PC-9 (cell line): ENCODE data around the gene QRFPR. TPM values are rescaled to one million over a fixed set of nuclear protein-coding genes. Genes with fewer than 3 reads are reported as not detected.
"Not testable (repeated sequence)": the region's sequence is repeated elsewhere in the genome, so short reads cannot be mapped to it uniquely, and the experiment has no call there.

Experiments used
- BruUV-seq: library from RNA; stranded (reverse); fragments of 400-500 nt; replicated peaks from 2 replicates; lab custom pipeline; 2021; lab: Mats Ljungman, UMichigan
- CTCF ChIA-PET: fragments of 300-600 bp; sonication (Branson Sonifier 250); formaldehyde crosslinking; loops from one replicate; lab custom pipeline; 2022; ENCODE audit warnings: antibody characterized with exemption; lab: Charles Lee
- POLR2A ChIA-PET: fragments of 300-600 bp; sonication (Branson Sonifier 250); formaldehyde crosslinking; loops from one replicate; lab custom pipeline; 2022; ENCODE audit warnings: antibody characterized with exemption; ENCODE audit not compliant: unreplicated experiment; lab: Charles Lee
- DNase-seq, 2 experiments: peaks; one replicate each; pipeline versions ENCODE4 v3.0.0 to v3.0.0-alpha.2; 2015 to 2022; ENCODE audit warnings: mixed read lengths in 1 of 2
- H2AFZ ChIP-seq: fragments of 200-600 bp; sonication (generic); 2 replicates; pipeline ENCODE4 v1.8.1; 2017; ENCODE audit warnings: antibody characterized with exemption
- H3F3A ChIP-seq: fragments of 200-600 bp; sonication (generic); 2 replicates; pipeline ENCODE4 v1.8.1; 2017; ENCODE audit warnings: antibody characterized with exemption, mild to moderate bottlenecking, low read depth; ENCODE audit not compliant: insufficient read depth
- H3K27ac ChIP-seq: fragments of 200-600 bp; sonication (generic); 2 replicates; pipeline ENCODE4 v1.6.1; 2016; ENCODE audit warnings: mixed run types
- H3K27me3 ChIP-seq: fragments of 200-600 bp; sonication (generic); 2 replicates; pipeline ENCODE4 v1.6.1; 2016; ENCODE audit warnings: low read depth, mixed run types; ENCODE audit not compliant: insufficient read depth
- H3K36me3 ChIP-seq: fragments of 200-600 bp; sonication (generic); 2 replicates; pipeline ENCODE4 v1.6.1; 2016; ENCODE audit warnings: low read depth, mixed run types
- H3K4me1 ChIP-seq: fragments of 200-600 bp; sonication (generic); replicated peaks from 2 replicates; pipeline ENCODE4 v1.6.1; 2016; ENCODE audit warnings: mixed run types; ENCODE audit not compliant: insufficient read depth
- H3K4me2 ChIP-seq: fragments of 200-600 bp; sonication (generic); 2 replicates; pipeline ENCODE4 v1.6.1; 2017; ENCODE audit warnings: mixed run types
- H3K4me3 ChIP-seq: fragments of 200-600 bp; sonication (generic); 2 replicates; pipeline ENCODE4 v1.6.1; 2016; ENCODE audit warnings: mixed run types
- H3K79me2 ChIP-seq: fragments of 200-600 bp; sonication (generic); 2 replicates; pipeline ENCODE4 v1.6.1; 2017; ENCODE audit warnings: low read depth, mixed run types
- H3K9me2 ChIP-seq: fragments of 200-600 bp; sonication (generic); 2 replicates; pipeline ENCODE4 v1.8.1; 2017; ENCODE audit warnings: mild to moderate bottlenecking; ENCODE audit not compliant: insufficient read depth
- H3K9me3 ChIP-seq: fragments of 200-600 bp; sonication (generic); 2 replicates; pipeline ENCODE4 v1.8.1; 2016; ENCODE audit warnings: low read depth; ENCODE audit not compliant: insufficient read depth
- H4K20me1 ChIP-seq: fragments of 200-600 bp; sonication (generic); 2 replicates; pipeline ENCODE4 v1.8.1; 2017; ENCODE audit not compliant: insufficient read depth
- EZH2 ChIP-seq: fragments of 200-600 bp; sonication (generic); IDR thresholded peaks from 2 replicates; pipeline ENCODE4 v1.8.0; 2017; ENCODE audit warnings: antibody characterized with exemption, low read depth
- intact Hi-C: fragments of 100-400 bp; cut with micrococcal nuclease; formaldehyde crosslinking; loops from one replicate; pipeline ENCODE4 v1.10.0; 2022; ENCODE audit not compliant: unreplicated experiment
- total RNA-seq: library from RNA; stranded (reverse); gene quantifications from 2 replicates; pipeline ENCODE4 v1.2.3, GENCODE V29; 2021
- TF ChIP-seq, protein P1 (sequence below): fragments of 200-600 bp; sonication (generic); conservative IDR thresholded peaks from 2 replicates; pipeline ENCODE4 v1.6.1; 2017; ENCODE audit warnings: mixed run types, antibody characterized with exemption, mild to moderate bottlenecking, moderate library complexity

Gene QRFPR
- total RNA-seq, 1 experiment from 2014 or later: 0.28 TPM

DNA sequence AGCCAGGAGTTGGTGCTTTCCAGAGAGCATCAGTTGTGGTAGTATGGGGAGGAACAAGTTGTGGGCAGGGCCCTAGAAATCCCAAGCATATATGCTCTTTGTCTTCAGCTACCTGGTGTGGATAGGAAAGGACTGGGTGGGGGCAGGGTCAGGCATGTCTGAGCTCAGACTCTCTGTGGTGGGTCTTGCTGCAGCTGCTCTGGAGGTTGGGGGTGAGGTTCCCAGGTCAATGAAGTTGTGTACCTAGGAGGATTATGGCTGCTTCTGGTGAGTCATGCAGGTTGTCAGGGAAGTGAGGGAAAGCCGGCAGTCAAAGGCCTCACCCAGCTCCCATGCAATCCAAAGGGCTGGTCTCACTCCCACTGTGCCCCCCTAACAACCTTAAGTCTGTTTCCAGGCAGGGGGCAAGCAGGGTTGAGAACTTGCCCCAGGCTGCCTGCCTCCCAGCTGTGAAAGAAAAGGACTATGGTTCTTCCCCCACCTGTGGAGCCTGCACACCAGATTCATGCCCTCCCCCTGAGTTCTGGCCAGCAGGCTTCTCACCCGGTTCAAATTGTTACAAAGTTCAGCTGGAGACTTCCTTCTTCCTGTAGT is 30.4 kb upstream of the QRFPR start:
- H3K36me3 ChIP-seq: no peaks in the 10 kb centered on the region
- no peaks in the 10 kb centered on the region; the same call in 1 of the 2 replicates for H3K9me2 ChIP-seq
- peak overlapping the region; percentile 80 for H2AFZ ChIP-seq
- no peaks in the 10 kb centered on the region for H3F3A ChIP-seq
- TF ChIP-seq, protein P1, sequence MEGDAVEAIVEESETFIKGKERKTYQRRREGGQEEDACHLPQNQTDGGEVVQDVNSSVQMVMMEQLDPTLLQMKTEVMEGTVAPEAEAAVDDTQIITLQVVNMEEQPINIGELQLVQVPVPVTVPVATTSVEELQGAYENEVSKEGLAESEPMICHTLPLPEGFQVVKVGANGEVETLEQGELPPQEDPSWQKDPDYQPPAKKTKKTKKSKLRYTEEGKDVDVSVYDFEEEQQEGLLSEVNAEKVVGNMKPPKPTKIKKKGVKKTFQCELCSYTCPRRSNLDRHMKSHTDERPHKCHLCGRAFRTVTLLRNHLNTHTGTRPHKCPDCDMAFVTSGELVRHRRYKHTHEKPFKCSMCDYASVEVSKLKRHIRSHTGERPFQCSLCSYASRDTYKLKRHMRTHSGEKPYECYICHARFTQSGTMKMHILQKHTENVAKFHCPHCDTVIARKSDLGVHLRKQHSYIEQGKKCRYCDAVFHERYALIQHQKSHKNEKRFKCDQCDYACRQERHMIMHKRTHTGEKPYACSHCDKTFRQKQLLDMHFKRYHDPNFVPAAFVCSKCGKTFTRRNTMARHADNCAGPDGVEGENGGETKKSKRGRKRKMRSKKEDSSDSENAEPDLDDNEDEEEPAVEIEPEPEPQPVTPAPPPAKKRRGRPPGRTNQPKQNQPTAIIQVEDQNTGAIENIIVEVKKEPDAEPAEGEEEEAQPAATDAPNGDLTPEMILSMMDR: no peak
- TF ChIP-seq EZH2: no peak
- intact Hi-C loops: no loop called here
- ChIA-PET CTCF (no interaction called here), POLR2A (no interaction called here)
- no TSS peak for BruUV-seq
- DNase-seq: peak in 1 of 2 experiments; percentile 6
- peak overlapping the region; percentile 20; the same call in 1 of the 2 replicates for H3K4me3 ChIP-seq
- H3K4me2 ChIP-seq: peak overlapping the region; percentile 57
- H3K27ac ChIP-seq: peak overlapping the region; percentile 22; the same call in 1 of the 2 replicates
- no peaks in the 10 kb centered on the region for H3K79me2 ChIP-seq
- no peaks in the 10 kb centered on the region for H3K27me3 ChIP-seq
- no peaks in the 10 kb centered on the region for H4K20me1 ChIP-seq
- peaks cover 6% of the 10 kb centered on the region; the same call in 1 of the 2 replicates for H3K9me3 ChIP-seq
- peaks cover 13% of the 10 kb centered on the region for H3K4me1 ChIP-seq

DNA sequence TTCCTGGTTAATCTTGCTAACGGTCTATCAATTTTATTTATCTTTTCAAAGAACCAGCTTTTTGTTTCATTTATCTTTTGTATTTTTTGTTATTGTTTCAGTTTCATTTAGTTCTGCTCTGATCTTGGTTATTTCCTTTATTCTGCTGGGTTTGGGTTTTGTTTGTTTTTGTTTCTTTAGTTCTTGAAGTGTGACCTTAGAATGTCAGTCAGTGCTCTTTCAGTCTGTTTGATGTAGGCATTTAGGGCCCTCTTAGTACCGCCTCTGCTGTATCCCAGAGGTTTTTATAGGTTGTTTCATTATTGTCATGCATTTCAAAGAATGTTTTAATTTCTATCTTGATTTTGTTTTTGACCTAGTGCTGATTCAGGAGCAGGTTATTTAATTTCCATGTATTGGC is 27.7 kb upstream of the QRFPR start:
- H3F3A ChIP-seq, BruUV-seq, H3K79me2 ChIP-seq, intact Hi-C loops, H3K9me2 ChIP-seq, H3K27me3 ChIP-seq, H3K36me3 ChIP-seq, POLR2A ChIA-PET, H2AFZ ChIP-seq, CTCF ChIA-PET, H3K9me3 ChIP-seq, H4K20me1 ChIP-seq, H3K27ac ChIP-seq, H3K4me3 ChIP-seq, H3K4me2 ChIP-seq, DNase-seq: not testable (repeated sequence)
- H3K4me1 ChIP-seq: peaks cover 13% of the 10 kb centered on the region

GRCh38 chr4:121400632-121401031 is 19.8 kb upstream of the QRFPR start:
- Histone ChIP-seq H4K20me1 (no peaks in the 10 kb centered on the region), H3K4me3 (no peak overlapping the region), H3K36me3 (no peaks in the 10 kb centered on the region), H3K27ac (no peak overlapping the region), H3K27me3 (no peaks in the 10 kb centered on the region), H3F3A (no peaks in the 10 kb centered on the region), H3K9me3 (no peaks in the 10 kb centered on the region; the same call in 1 of the 2 replicates), H3K79me2 (no peaks in the 10 kb centered on the region), H3K4me1 (no peaks in the 10 kb centered on the region), H3K9me2 (no peaks in the 10 kb centered on the region), H3K4me2 (no peak overlapping the region), H2AFZ (no peak overlapping the region)
- intact Hi-C loops: no loop called here
- POLR2A ChIA-PET: no interaction called here
- CTCF ChIA-PET: no interaction called here
- no peak for DNase-seq
- BruUV-seq: no TSS peak
- no peak for TF ChIP-seq EZH2
- TF ChIP-seq, protein P1: no peak
